HepG2 (cell line): ENCODE results near the gene RASA3.

Source experiments
- EEA1 ChIP-seq: sonication (generic); formaldehyde crosslinking; IDR thresholded peaks from 2 replicates; pipeline ENCODE4 v1.5.1; 2020; ENCODE audit warnings: mild to moderate bottlenecking, missing genetic modification reagents, borderline replicate concordance
- ESRRA ChIP-seq: sonication (generic); formaldehyde crosslinking; IDR thresholded peaks from 2 replicates; pipeline ENCODE4 v1.5.1; 2020; ENCODE audit warnings: mild to moderate bottlenecking, low read depth, missing genetic modification reagents
- ETV6 ChIP-seq: sonication (generic); formaldehyde crosslinking; conservative IDR thresholded peaks from 2 replicates; pipeline ENCODE4 v1.4.0; 2020; ENCODE audit warnings: missing genetic modification reagents
- HNRNPUL1 ChIP-seq: fragments of 200-400 bp; formaldehyde crosslinking; IDR thresholded peaks from 2 replicates; pipeline ENCODE4 v1.6.1; 2017; ENCODE audit warnings: low read depth, mild to moderate bottlenecking, low read length, moderate library complexity
- KDM5B ChIP-seq: sonication (generic); formaldehyde crosslinking; IDR thresholded peaks from 2 replicates; pipeline ENCODE4 v1.4.0; 2020; ENCODE audit warnings: missing genetic modification reagents, mild to moderate bottlenecking, borderline replicate concordance
- ZNF383 ChIP-seq: sonication (generic); formaldehyde crosslinking; IDR thresholded peaks from 2 replicates; pipeline ENCODE4 v1.4.0; 2020; ENCODE audit warnings: missing genetic modification reagents, mild to moderate bottlenecking, borderline replicate concordance
- TF ChIP-seq, protein P1 (sequence below): sonication (generic); formaldehyde crosslinking; IDR thresholded peaks from 2 replicates; pipeline ENCODE4 v1.4.0; 2020; ENCODE audit warnings: missing genetic modification reagents

DNA sequence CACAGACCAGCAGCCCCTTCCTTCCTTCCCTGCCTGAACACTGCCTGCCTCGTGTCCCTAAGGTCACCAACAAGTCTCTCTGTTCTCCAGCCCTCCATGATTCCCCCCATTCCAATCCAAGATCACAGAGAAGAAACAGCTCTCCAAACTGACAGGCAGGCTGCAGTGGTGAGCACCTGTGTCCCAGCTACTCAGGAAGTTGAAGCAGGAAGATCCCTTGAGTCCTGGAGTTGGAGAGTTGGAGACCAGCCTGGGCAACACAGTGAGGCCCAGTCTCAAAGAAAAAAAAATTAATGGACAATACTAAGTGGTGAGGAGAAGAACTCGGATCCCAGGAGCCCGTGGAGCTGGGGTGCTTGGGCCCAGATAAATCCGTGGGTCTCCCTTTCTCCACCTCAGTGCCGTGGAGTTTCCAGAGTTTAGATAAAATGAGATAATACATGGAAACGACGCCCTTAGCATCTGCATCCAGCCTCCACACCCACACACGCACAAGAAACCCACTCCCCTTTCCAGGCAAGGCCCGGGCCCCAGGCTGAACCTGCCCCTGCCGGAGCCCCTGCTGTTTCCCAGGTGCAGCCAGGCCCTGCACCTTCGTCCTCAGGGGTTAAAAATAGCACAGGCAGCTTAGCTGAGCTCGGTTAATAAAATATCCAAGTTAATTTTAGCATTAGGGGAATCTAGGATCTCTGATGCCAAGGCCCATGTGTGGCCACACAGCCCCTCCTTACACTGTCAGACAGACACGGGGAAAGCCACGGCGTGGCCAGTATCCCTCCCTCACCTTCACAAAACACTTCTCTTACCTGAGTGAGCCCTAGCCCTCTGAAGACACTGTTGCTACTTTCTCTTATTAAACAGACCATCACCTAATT is 4.7 kb downstream of the RASA3 start:
- TF ChIP-seq ESRRA (CRISPR knock-in tag) (no peak), ETV6 (CRISPR knock-in tag) (no peak), ZNF383 (CRISPR knock-in tag) (no peak), HNRNPUL1 (no peak), KDM5B (no peak), EEA1 (CRISPR knock-in tag) (no peak)
- TF ChIP-seq, protein P1, sequence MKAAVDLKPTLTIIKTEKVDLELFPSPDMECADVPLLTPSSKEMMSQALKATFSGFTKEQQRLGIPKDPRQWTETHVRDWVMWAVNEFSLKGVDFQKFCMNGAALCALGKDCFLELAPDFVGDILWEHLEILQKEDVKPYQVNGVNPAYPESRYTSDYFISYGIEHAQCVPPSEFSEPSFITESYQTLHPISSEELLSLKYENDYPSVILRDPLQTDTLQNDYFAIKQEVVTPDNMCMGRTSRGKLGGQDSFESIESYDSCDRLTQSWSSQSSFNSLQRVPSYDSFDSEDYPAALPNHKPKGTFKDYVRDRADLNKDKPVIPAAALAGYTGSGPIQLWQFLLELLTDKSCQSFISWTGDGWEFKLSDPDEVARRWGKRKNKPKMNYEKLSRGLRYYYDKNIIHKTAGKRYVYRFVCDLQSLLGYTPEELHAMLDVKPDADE (CRISPR knock-in tag), result no peak
